Right lobe of liver (tissue), 6 donors: ENCODE results near the gene LCN9. TPM values are rescaled to one million over a fixed set of nuclear protein-coding genes. Genes with fewer than 3 reads are reported as not detected.
"Not testable (repeated sequence)": the region's sequence is repeated elsewhere in the genome, so short reads cannot be mapped to it uniquely, and the experiment has no call there.

Source experiments
- ATAC-seq, 4 donors: fragments of 200-7000 bp; cut with Tn5 transposase; one replicate each; pipeline ENCODE4 v1.9.1; 2020; ENCODE audit warnings: mild to moderate bottlenecking in 4 of 4, moderate library complexity in 4 of 4
- DNase-seq, 3 donors: peaks; one replicate each; pipeline ENCODE4 v3.0.0-alpha.2; 2020
- H3K27ac ChIP-seq, 3 donors: fragments of 200-600 bp; one replicate each; pipeline ENCODE4 v1.8.0; 2022
- H3K27me3 ChIP-seq, 2 donors: fragments of 200-600 bp; one replicate each; pipeline ENCODE4 v1.8.0; 2022
- H3K36me3 ChIP-seq, 4 donors: fragments of 200-600 bp; sonication (generic) in 1 of 4; one replicate each; pipeline versions ENCODE4 v1.5.1 to v1.8.0; 2017 to 2022; ENCODE audit warnings: control low read depth in 1 of 4
- H3K4me1 ChIP-seq, 4 donors: fragments of 200-600 bp; sonication (generic) in 1 of 4; one replicate each; pipeline versions ENCODE4 v1.5.1 to v1.8.0; 2017 to 2022; ENCODE audit warnings: control low read depth in 1 of 4
- H3K4me3 ChIP-seq, 3 donors: fragments of 200-600 bp; one replicate each; pipeline ENCODE4 v1.8.0; 2022
- H3K9me3 ChIP-seq, 4 donors: fragments of 200-600 bp; sonication (generic) in 1 of 4; one replicate each; pipeline versions ENCODE4 v1.5.1 to v1.8.0; 2017 to 2022; ENCODE audit warnings: control low read depth in 1 of 4
- CTCF ChIP-seq, 4 donors: fragments of 200-600 bp in 3 of 4; fragments of 450-650 bp in 1 of 4; IDR thresholded peaks; one replicate each; pipeline versions ENCODE4 v1.5.1 to v1.8.0; 2016 to 2022; ENCODE audit warnings: antibody characterized with exemption in 4 of 4, mild to moderate bottlenecking in 2 of 4
- POLR2A ChIP-seq: fragments of 450-650 bp; IDR thresholded peaks from one replicate; pipeline ENCODE4 v1.6.1; 2017; ENCODE audit warnings: antibody characterized with exemption, mild to moderate bottlenecking
- WGBS: methylation state at CpG from one replicate; pipeline ENCODE4 v1.1.6; 2018; ENCODE audit warnings: low coverage, low lambda C conversion rate; ENCODE audit not compliant: insufficient coverage; ENCODE audit errors: missing lambda C conversion rate; 5-methylcytosine and 5-hydroxymethylcytosine counted together
- intact Hi-C, 2 donors: fragments of 100-400 bp; cut with DNase I; formaldehyde crosslinking; loops; one replicate each; pipeline versions ENCODE4 v1.11.2 to v1.14.1; 2022
- total RNA-seq, 6 experiments: library from RNA; depleted of rRNA in 2 of 6; stranded (reverse); fragments of >200 nt in 2 of 6; fragmentation: NEBNext Ultra II Directional in 3 of 6; extraction: Animal tissue kit (Norgen Biotek cat#: 25700) in 3 of 6; gene quantifications; one replicate each; pipeline versions ENCODE4 v1.1.0 to v1.2.4, GENCODE V29; 2016 to 2023
- donor health status: DM: no; HTN: yes; CAD: no.
- donor health status: DM: no; HTN: no; CAD: no.
- donor health status: DM: no; HTN: no; CAD: no.
- donor health status: DM: no; HTN: yes; CAD: no.
- donor health status: DM: no; HTN: yes; CAD: no.

The LCN9 gene
- total RNA-seq, 6 experiments from 2014 or later: not detected

- Histone ChIP-seq H3K36me3 (no peaks in the 10 kb centered on the region), H3K4me3 (no peak overlapping the region), H3K27me3 (no peaks in the 10 kb centered on the region), H3K4me1 (no peaks in the 10 kb centered on the region), H3K27ac (no peak overlapping the region), H3K9me3 (no peaks in the 10 kb centered on the region)
- 65% methylated on average over 10 of the region's 10 CpGs for WGBS
- TF ChIP-seq POLR2A (no peak), CTCF (IDR thresholded peaks at IDR 0.05) (no peak)
- DNase-seq (no peak), ATAC-seq (no peak)
- intact Hi-C loops: no loop called here
Measured at GRCh38 chr9:135632841-135633240, 30.3 kb upstream of the LCN9 start.

- DNase-seq, H3K4me3 ChIP-seq, intact Hi-C loops, H3K36me3 ChIP-seq, H3K27me3 ChIP-seq, ATAC-seq, H3K27ac ChIP-seq, H3K9me3 ChIP-seq, H3K4me1 ChIP-seq: not testable (repeated sequence)
- 66% methylated on average over 6 of the region's 7 CpGs for WGBS
Measured at GRCh38 chr9:135636930-135637530, 26.1 kb upstream of the LCN9 start.

GRCh38 chr9:135639196-135639595 is 23.9 kb upstream of the LCN9 start, which contains the start of gene GLT6D1:
Gene GLT6D1, minus strand, starts transcription at chr9:135639540. Its CDS starts 353 bp downstream, at chr9:135639187.
- Histone ChIP-seq H3K4me3 (no peak within 1 kb of the TSS), H3K36me3 (no peaks in the 10 kb centered on the region), H3K9me3 (no peaks in the 10 kb centered on the region), H3K27me3 (no peaks in the 10 kb centered on the region), H3K27ac (no peak within 1 kb of the TSS), H3K4me1 (no peaks in the 10 kb centered on the region)
- WGBS: 72% methylated on average over 9 of the region's 9 CpGs
- intact Hi-C loops: no loop called here
- DNase-seq (no peak), ATAC-seq (no peak)
- TF ChIP-seq CTCF (IDR thresholded peaks at IDR 0.05) (no peak), POLR2A (no peak)

GRCh38 chr9:135641047-135641446 is 22.1 kb upstream of the LCN9 start:
- ATAC-seq (no peak), DNase-seq (no peak)
- no peaks in the 10 kb centered on the region for H3K36me3 ChIP-seq
- H3K27me3 ChIP-seq: no peaks in the 10 kb centered on the region
- H3K27ac ChIP-seq: no peak overlapping the region
- no peak overlapping the region for H3K4me3 ChIP-seq
- H3K9me3 ChIP-seq: no peaks in the 10 kb centered on the region
- intact Hi-C loops: no loop called here
- WGBS: 81% methylated on average over 7 of the region's 7 CpGs
- no peaks in the 10 kb centered on the region for H3K4me1 ChIP-seq
- TF ChIP-seq CTCF (IDR thresholded peaks at IDR 0.05) (no peak), POLR2A (no peak)

- Histone ChIP-seq H3K4me3 (no peak overlapping the region), H3K27me3 (no peaks in the 10 kb centered on the region), H3K27ac (no peak overlapping the region), H3K4me1 (no peaks in the 10 kb centered on the region), H3K36me3 (no peaks in the 10 kb centered on the region), H3K9me3 (no peaks in the 10 kb centered on the region)
- no peak for TF ChIP-seq POLR2A
- TF ChIP-seq CTCF (IDR thresholded peaks at IDR 0.05): no peak
- no peak for ATAC-seq
- WGBS: 57% methylated on average over 8 of the region's 8 CpGs
- intact Hi-C loops: no loop called here
- no peak for DNase-seq
Measured at GRCh38 chr9:135641745-135642144, 21.4 kb upstream of the LCN9 start.
